Skin of body (tissue), 2 donors: ENCODE measurements around the gene CRB3. TPM values are rescaled to one million over a fixed set of nuclear protein-coding genes. Genes with fewer than 3 reads are reported as not detected.
"Not testable (repeated sequence)": the region's sequence is repeated elsewhere in the genome, so short reads cannot be mapped to it uniquely, and the experiment has no call there.

ENCODE experiments used
- DNase-seq: peaks from one replicate; lab custom pipeline; 2025; lab: John Stamatoyannopoulos, UW
- total RNA-seq: library from RNA; depleted of rRNA; stranded (reverse); fragments of >200 nt; gene quantifications from one replicate; pipeline ENCODE4 v1.2.3, GENCODE V29; 2014

Gene CRB3
- total RNA-seq, 1 donor from 2014 or later: 9.8 TPM

- no peak for DNase-seq
These were observed 27.9 kb downstream of the CRB3 start for GRCh38 chr19:6491802-6492592.

DNA sequence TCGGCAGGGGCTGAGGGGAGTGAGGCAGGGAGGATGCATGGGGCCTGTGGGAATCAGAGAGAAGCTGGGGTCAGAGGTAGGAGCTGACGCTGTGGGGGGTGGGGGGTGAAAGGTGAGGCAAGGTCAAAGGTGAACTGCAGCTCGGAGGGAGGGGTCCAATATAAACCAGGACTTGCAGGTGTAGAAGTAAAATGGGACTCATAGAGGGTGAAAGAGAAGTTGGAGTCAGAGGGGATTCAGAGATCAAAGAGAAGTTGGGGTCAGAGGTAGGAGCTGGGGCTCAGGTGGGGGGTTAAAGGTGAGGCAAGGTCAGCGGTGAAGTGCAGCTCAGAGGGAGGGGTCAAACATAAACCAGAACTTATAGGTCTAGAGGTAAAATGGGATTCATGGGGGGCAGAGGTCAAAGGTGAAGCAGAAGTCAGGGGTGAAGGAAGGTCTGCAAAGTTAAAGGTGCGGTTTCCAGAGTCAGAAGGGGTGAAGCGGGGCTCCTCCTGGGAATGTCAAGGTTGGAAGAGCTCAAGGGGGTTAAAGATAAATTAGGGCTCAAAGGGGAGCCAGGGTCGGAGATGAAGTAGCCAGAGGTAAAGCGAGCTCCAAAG, 30.5 kb downstream of the CRB3 start:
- no peak for DNase-seq

- DNase-seq: no peak
These were observed 31.9 kb downstream of the CRB3 start for GRCh38 chr19:6495947-6496346.

- no peak for DNase-seq
These were observed 34.4 kb downstream of the CRB3 start for GRCh38 chr19:6498294-6499036.

DNA sequence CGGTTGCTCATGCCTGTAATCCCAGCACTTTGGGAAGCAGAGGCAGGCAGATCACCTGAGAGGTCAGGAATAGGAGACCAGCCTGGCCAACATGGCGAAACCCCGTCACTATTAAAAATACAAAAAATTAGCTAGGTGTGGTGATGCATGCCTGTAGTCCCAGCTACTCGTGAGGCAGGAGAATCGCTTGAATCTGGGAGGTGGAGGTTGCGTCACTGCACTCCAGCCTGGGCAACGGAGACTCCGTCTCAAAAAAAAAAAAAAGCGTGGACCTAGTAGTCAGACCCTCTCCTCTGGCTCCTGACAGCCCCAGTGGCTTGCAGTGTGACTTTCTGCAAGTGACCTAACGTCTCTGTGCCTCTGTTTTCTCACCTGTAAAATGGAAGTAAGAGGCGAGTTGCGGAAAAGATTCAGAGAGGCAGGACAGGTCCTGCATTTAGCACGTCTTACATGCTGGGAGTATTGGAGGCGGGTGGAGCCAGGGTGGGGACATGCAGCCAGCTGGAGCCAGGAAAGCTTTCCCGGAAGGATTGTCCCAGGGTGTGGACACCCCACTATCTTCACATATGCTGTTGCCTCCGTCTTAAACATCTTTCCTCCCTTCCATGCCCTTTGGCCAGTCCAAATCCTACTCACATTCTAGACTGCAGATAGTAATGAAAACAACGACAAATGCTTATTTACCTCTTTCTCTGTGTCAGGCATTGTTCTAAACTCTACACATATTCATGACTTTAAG, 35.1 kb downstream of the CRB3 start:
- no peak for DNase-seq

GRCh38 chr19:6500837-6501739, 37.0 kb downstream of the CRB3 start:
- no peak for DNase-seq

DNA sequence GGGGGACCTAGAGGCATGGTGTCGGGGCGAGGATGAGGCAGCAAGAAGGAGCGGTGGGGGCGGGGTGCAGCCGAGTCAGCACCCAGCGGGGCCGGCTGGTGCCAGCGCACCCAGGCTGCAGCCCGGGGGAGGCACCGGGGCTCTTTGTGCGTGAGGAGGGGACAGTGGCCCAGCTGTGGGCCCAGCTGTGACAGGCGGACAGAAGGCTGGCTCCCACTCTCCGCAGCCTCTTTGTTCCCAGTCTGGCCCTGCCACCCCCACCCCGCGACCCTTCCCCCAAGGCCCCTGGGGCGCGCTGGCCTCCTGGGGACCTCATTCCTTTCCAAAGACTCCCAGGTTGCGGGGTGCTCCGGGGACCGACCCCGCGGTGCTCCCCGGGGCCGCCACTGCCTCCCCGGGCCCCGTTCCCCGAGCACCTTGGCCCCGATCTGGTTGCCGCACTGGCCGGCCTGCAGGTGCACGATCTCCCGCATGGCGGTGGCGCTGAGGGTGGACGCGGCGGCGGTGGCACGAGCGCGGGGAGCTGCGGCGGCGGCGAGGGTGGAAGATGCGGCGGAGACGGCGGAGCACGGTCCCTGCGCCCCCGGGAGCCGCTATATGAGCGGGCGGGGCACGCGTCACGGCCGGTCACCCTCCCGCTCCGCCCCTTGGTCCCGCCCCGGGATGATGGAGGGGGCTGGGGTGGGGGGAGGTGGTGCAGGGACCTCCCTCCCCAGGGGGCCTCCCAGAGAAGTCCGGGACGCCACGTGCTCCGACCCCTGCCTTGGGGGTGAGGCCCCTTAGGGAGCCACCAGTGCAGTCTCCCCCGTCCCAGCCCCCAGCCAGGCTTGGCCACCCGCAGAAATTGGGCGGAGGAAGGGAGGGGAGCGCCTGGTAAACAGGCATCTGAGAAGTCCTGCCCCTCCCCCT, 37.9 kb downstream of the CRB3 start, which contains the start of gene TUBB4A:
TUBB4A (minus strand) TSS at position 570 of the 909 bp plus-strand sequence; CDS start at position 473, 97 bp downstream.
- DNase-seq: no peak

DNA sequence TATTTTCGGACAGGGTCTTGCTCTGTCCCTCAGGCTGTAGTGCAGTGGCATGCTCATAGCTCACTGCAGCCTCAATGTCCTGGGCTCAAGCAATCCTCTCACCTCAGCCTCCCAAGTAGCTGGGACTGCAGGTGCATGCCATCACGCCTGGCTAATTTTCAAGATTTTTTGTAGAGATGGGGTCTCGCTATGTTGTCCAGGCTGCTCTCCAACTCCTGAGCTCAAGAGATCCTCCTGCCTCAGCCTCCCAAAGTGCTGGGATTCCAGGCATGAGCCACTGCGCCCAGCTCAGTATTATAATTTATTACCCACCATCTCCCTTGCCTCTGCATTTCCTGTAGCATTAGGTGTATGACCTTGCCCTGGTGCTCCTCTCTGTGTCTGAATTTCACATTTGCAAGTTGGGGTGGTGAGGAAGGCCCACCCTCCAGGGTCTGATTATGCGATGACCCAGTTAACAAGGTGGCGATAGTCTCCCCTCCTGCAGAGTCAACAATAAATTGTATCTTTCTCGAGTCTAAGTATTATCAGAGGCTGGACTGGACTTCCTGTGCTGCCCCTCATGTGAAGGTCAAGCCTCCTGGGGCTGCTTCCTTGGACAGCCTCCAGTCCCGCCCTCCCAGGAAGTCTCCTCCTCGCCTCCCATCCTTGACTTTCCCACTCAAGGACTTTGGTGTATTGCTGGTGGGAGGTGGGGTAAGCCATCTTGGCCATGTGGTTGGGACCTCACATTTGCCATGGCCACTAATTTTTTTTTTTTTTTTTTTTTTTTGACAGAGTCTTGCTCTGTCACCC, 39.5 kb downstream of the CRB3 start:
- DNase-seq: no peak

GRCh38 chr19:6508028-6508771, 44.1 kb downstream of the CRB3 start:
- not testable (repeated sequence) for DNase-seq

- no peak for DNase-seq
These were observed 45.3 kb downstream of the CRB3 start for GRCh38 chr19:6509118-6509971.

GRCh38 chr19:6510618-6511017, 46.5 kb downstream of the CRB3 start:
- no peak for DNase-seq

GRCh38 chr19:6514089-6514488, 50.0 kb downstream of the CRB3 start:
- DNase-seq: no peak

DNA sequence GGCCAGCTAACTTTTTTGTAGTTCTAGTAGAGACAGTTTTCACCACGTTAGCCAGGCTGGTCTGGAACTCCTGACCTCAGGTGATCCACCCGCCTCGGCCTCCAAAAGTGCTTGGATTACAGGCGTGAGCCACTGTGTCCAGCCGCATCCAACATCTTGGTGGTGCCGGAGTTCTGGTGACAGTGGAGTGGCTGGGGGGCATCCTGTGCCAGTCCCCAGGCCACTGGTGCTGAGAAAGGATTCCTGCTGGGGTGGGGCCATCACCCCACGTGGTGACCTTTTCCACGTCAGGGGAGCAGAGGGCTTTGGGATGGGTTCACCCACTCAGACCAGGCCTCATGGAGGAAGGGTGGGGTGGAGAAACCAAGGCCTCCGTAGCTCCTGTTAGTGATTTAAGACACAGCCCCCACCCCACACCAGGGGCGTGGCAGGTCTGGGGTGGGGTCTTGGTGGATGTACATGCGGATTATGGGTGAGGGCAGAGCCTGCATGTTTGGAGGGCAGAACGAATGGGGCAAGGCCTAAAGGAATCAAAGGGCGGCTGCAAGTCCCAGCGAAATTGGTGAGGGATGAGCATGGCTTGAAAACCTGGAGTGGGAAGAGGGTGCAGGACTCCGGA, 51.0 kb downstream of the CRB3 start:
- DNase-seq: no peak

DNA sequence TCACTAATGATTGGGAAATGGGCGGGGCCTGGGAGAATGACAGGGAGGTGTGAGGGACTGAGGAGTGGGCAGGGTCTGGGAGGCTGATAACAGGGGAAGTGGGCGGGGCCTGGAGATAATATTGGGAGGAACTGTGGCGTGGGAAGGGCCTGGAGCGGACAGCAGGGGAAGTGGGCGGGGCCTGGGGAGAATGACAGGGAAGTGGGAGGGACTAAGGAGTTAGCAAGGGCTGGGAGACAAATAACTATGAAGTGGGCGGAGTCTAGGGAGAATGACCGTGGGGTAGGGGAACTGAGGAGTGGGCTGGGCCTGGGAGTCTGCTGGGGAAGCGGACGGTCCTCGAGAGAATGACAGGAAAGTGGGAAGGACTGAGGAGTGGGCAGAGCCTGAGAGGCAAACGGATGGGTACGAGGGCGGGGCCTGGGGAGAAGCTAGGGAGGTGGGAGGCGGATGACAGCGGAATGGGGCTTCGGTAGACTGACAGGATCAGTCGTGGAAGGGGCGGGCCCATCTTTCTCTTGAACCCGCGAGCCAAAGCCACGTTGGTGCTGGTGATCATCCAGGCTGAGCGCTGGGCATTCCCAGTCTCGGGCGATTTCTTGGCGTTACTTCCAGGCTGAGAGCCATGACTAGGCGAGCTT, 52.1 kb downstream of the CRB3 start:
- DNase-seq: peak; percentile 90
